ENCODE measurements around the gene GIPC1.

DNA sequence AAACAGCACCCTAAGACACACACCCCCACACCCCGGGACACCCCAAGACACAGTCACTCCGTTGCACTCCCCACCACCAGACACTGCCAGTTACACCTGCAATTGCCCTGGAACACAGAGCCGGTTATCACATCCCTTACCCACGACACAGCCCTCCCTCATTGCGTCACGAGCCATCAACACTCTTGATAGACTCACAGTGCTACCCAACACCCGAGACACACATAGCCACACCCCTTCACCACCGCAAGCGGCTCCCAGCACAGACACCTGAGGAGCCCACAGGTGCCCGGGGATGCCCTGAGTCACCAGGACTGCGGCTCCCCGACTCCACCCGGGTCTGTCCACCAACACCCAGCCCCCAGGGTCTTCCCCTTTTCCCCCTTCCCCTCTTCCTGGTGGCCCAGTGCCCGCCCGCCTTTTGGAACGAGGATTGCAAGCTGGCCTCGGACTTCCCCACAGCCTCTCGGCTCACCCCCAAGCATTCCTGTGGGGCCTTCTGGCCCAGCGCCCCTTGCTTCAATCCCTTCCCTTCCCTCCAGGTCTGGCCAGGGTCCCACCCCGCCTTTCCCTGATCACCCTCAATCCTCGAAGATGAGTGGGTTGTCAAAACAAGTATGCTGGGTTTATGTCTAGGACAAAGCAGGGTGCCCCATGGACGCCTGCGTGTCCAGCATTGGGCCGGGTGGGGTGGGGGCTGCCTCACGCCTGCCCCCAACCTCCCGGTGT, 19.1 kb downstream of the GIPC1 start:
- TF ChIP-seq CTCF (IDR thresholded peaks at IDR 0.05) (no peak), POLR2A (IDR thresholded peaks at IDR 0.05; ENCODE audit: low read length) (no peak), RAD21 (conservative IDR thresholded peaks at IDR 0.05 in 1 of 2, IDR thresholded peaks at IDR 0.05 in 1 of 2) (no peak), RCOR1 (IDR thresholded peaks at IDR 0.05; ENCODE audit: low read depth, low read length) (no peak), PBX3 (IDR thresholded peaks at IDR 0.05) (no peak), EP300 (IDR thresholded peaks at IDR 0.05) (no peak), CEBPB (IDR thresholded peaks at IDR 0.05) (peak in 1 of 2 experiments; percentile 40; a peak in 1 of 4 replicates), MAFK (IDR thresholded peaks at IDR 0.05; ENCODE audit: partially characterized antibody) (no peak)
- TF ChIP-seq, protein P1, sequence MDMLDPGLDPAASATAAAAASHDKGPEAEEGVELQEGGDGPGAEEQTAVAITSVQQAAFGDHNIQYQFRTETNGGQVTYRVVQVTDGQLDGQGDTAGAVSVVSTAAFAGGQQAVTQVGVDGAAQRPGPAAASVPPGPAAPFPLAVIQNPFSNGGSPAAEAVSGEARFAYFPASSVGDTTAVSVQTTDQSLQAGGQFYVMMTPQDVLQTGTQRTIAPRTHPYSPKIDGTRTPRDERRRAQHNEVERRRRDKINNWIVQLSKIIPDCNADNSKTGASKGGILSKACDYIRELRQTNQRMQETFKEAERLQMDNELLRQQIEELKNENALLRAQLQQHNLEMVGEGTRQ (IDR thresholded peaks at IDR 0.05): no peak
- TF ChIP-seq, protein P2, sequence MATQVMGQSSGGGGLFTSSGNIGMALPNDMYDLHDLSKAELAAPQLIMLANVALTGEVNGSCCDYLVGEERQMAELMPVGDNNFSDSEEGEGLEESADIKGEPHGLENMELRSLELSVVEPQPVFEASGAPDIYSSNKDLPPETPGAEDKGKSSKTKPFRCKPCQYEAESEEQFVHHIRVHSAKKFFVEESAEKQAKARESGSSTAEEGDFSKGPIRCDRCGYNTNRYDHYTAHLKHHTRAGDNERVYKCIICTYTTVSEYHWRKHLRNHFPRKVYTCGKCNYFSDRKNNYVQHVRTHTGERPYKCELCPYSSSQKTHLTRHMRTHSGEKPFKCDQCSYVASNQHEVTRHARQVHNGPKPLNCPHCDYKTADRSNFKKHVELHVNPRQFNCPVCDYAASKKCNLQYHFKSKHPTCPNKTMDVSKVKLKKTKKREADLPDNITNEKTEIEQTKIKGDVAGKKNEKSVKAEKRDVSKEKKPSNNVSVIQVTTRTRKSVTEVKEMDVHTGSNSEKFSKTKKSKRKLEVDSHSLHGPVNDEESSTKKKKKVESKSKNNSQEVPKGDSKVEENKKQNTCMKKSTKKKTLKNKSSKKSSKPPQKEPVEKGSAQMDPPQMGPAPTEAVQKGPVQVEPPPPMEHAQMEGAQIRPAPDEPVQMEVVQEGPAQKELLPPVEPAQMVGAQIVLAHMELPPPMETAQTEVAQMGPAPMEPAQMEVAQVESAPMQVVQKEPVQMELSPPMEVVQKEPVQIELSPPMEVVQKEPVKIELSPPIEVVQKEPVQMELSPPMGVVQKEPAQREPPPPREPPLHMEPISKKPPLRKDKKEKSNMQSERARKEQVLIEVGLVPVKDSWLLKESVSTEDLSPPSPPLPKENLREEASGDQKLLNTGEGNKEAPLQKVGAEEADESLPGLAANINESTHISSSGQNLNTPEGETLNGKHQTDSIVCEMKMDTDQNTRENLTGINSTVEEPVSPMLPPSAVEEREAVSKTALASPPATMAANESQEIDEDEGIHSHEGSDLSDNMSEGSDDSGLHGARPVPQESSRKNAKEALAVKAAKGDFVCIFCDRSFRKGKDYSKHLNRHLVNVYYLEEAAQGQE (IDR thresholded peaks at IDR 0.05): no peak

Data from A549 (cell line).